DND-41 (cell line): ENCODE measurements around the gene CAMSAP2.

Source experiments
- ATAC-seq: fragments of 200-7000 bp; cut with Tn5 transposase; 3 replicates; pipeline ENCODE4 v1.9.1; 2021; ENCODE audit warnings: low read depth; ENCODE audit not compliant: insufficient read depth
- DNase-seq: peaks from one replicate; pipeline ENCODE4 v3.0.0-alpha.2; 2020
- H2AFZ ChIP-seq: 2 replicates; pipeline ENCODE4 v1.6.0; 2012; ENCODE audit warnings: low read depth, low read length
- H3K27ac ChIP-seq: 2 replicates; pipeline ENCODE4 v1.5.1; 2012; ENCODE audit warnings: low read length, inconsistent platforms
- H3K27me3 ChIP-seq: fragments of 200-600 bp; sonication (generic); 2 replicates; pipeline ENCODE4 v1.6.0; 2012; ENCODE audit warnings: low read length, mild to moderate bottlenecking, inconsistent platforms; ENCODE audit not compliant: insufficient read depth, poor library complexity
- H3K36me3 ChIP-seq: 2 replicates; pipeline ENCODE4 v1.5.1; 2012; ENCODE audit warnings: low read length, inconsistent platforms; ENCODE audit not compliant: insufficient read depth
- H3K4me1 ChIP-seq: 2 replicates; pipeline ENCODE4 v1.5.1; 2012; ENCODE audit warnings: mild to moderate bottlenecking, low read length; ENCODE audit not compliant: insufficient read depth
- H3K4me2 ChIP-seq: 2 replicates; pipeline ENCODE4 v1.6.0; 2012; ENCODE audit warnings: mild to moderate bottlenecking, moderate library complexity, low read length, inconsistent platforms; ENCODE audit not compliant: insufficient read depth
- H3K4me3 ChIP-seq, 2 experiments: fragments of 200-600 bp in 1 of 2; shearing (Covaris generic) in 1 of 2; 2 replicates each; pipeline ENCODE4 v1.5.1; 2012 to 2016; ENCODE audit warnings: inconsistent platforms in 2 of 2, low read length in 2 of 2, mild to moderate bottlenecking in 2 of 2, low read depth in 1 of 2, moderate library complexity in 1 of 2
- H3K79me2 ChIP-seq: 2 replicates; pipeline ENCODE4 v1.6.0; 2012; ENCODE audit warnings: low read length, inconsistent platforms; ENCODE audit not compliant: insufficient read depth
- H3K9ac ChIP-seq: 2 replicates; pipeline ENCODE4 v1.6.0; 2012; ENCODE audit warnings: low read depth, mild to moderate bottlenecking, inconsistent platforms, low read length, moderate library complexity
- H3K9me3 ChIP-seq: 2 replicates; pipeline ENCODE4 v1.5.1; 2012; ENCODE audit warnings: low read length, moderate library complexity, mild to moderate bottlenecking, inconsistent platforms; ENCODE audit not compliant: insufficient read depth, severe bottlenecking
- H4K20me1 ChIP-seq: 2 replicates; pipeline ENCODE4 v1.6.0; 2012; ENCODE audit warnings: low read length; ENCODE audit not compliant: insufficient read depth
- EZH2 ChIP-seq: IDR thresholded peaks from 3 replicates; pipeline ENCODE4 v1.6.1; 2012; ENCODE audit warnings: borderline replicate concordance, low read depth, mild to moderate bottlenecking, moderate library complexity, low read length, inconsistent platforms; ENCODE audit not compliant: severe bottlenecking
- TF ChIP-seq, protein P1 (sequence below): IDR thresholded peaks from 2 replicates; pipeline ENCODE4 v1.5.1; 2012; ENCODE audit warnings: borderline replicate concordance, low read length, moderate library complexity, mild to moderate bottlenecking; ENCODE audit not compliant: poor library complexity, severe bottlenecking; ENCODE audit errors: extremely low read depth

Gene CAMSAP2

DNA sequence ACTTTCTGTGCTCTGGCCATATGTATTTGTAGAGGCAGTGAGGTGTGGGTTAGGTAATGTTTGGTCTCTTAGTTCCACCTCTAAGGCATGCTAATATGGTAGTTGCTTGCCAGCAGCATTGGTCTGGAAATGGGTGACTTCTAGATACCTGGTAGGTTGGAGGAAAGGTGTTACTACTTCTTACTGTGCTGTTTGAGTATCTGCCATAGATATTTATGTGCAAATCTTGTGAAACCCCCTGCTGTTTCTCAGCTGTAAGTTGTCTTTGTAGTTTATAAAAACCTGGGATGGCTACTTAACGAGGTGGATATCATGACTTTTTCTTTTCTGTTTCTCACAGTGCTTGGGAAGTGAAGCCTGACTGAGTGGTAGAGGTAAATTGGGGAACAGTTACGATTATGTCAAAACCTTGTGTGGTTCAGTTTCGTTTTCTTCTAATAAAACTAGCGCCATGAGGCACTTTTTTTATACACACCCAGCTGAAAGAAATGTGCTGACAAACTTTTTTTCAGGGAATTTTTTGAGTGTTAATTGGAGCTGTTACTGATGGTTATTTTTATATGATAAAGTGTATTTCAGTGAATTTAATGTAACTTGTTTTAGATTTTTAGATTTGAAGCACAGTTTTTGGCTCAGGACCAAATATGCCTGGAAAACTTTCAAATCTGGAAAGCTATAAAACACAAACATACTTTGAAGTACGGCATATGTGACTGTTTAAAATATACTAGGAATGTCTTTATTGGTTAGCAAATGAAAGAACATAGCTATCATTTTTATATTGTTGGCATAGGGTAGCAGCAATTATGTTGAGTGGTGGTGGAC, 42.1 kb downstream of the CAMSAP2 start:
- no peak for DNase-seq
- Histone ChIP-seq H2AFZ (no peak overlapping the region), H3K9me3 (no peaks in the 10 kb centered on the region), H3K27me3 (no peaks in the 10 kb centered on the region), H3K79me2 (no peaks in the 10 kb centered on the region), H3K4me3 (no peak overlapping the region), H4K20me1 (no peaks in the 10 kb centered on the region), H3K27ac (no peak overlapping the region), H3K9ac (no peak overlapping the region), H3K4me1 (no peaks in the 10 kb centered on the region), H3K36me3 (no peaks in the 10 kb centered on the region), H3K4me2 (no peak overlapping the region)
- ATAC-seq: no peak
- TF ChIP-seq EZH2: no peak
- TF ChIP-seq, protein P1, sequence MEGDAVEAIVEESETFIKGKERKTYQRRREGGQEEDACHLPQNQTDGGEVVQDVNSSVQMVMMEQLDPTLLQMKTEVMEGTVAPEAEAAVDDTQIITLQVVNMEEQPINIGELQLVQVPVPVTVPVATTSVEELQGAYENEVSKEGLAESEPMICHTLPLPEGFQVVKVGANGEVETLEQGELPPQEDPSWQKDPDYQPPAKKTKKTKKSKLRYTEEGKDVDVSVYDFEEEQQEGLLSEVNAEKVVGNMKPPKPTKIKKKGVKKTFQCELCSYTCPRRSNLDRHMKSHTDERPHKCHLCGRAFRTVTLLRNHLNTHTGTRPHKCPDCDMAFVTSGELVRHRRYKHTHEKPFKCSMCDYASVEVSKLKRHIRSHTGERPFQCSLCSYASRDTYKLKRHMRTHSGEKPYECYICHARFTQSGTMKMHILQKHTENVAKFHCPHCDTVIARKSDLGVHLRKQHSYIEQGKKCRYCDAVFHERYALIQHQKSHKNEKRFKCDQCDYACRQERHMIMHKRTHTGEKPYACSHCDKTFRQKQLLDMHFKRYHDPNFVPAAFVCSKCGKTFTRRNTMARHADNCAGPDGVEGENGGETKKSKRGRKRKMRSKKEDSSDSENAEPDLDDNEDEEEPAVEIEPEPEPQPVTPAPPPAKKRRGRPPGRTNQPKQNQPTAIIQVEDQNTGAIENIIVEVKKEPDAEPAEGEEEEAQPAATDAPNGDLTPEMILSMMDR: no peak

DNA sequence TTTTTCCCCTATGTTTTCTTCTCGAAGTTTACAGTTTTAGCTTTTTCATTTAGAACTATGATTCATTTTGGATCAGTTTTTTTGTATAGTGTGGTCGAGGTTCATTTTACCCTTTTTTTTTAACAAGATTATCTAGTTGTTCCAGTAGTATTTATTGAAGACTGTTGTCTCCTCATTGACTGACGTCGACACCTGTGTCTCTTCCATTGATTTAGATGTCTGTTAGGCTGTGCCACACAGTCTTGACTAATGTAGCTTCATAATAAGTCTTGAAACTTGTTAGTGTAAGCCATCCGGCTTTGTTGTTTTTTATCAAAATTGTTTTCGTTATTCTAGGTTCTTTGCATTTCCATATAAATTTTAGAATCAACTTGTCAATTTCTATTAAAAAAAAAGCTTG, 45.2 kb downstream of the CAMSAP2 start:
- no peak for DNase-seq
- H3K9ac ChIP-seq: no peak overlapping the region
- ATAC-seq: no peak
- H3K4me1 ChIP-seq: no peaks in the 10 kb centered on the region
- no peaks in the 10 kb centered on the region for H3K9me3 ChIP-seq
- H3K79me2 ChIP-seq: no peaks in the 10 kb centered on the region
- no peak overlapping the region for H3K4me3 ChIP-seq
- no peak overlapping the region for H3K27ac ChIP-seq
- no peak overlapping the region for H3K4me2 ChIP-seq
- H2AFZ ChIP-seq: no peak overlapping the region
- no peaks in the 10 kb centered on the region for H3K36me3 ChIP-seq
- TF ChIP-seq EZH2: no peak
- TF ChIP-seq, protein P1: no peak
- H3K27me3 ChIP-seq: no peaks in the 10 kb centered on the region
- H4K20me1 ChIP-seq: no peaks in the 10 kb centered on the region

GRCh38 chr1:200784576-200784975, 45.9 kb downstream of the CAMSAP2 start:
- Histone ChIP-seq H3K9ac (no peak overlapping the region), H3K4me1 (no peaks in the 10 kb centered on the region), H3K27me3 (no peaks in the 10 kb centered on the region), H3K27ac (no peak overlapping the region), H2AFZ (no peak overlapping the region), H3K36me3 (no peaks in the 10 kb centered on the region), H3K79me2 (no peaks in the 10 kb centered on the region), H3K9me3 (no peaks in the 10 kb centered on the region), H3K4me2 (no peak overlapping the region), H4K20me1 (no peaks in the 10 kb centered on the region), H3K4me3 (no peak overlapping the region)
- DNase-seq: no peak
- no peak for TF ChIP-seq EZH2
- TF ChIP-seq, protein P1: no peak
- ATAC-seq: no peak
